H9 (cell line): ENCODE results near the gene FAM53B. TPM values are rescaled to one million over a fixed set of nuclear protein-coding genes. Genes with fewer than 3 reads are reported as not detected.
A peak's percentile ranks its signal among the peaks of the same experiment; 100 is the strongest.

Experiments
- DNase-seq: peaks from one replicate; pipeline ENCODE4 v3.0.0-alpha.2; 2017
- H2AFZ ChIP-seq: one replicate; pipeline ENCODE4 v1.6.1; 2013; ENCODE audit warnings: mild to moderate bottlenecking, low read length, control low read depth, moderate library complexity
- H2AK5ac ChIP-seq: 2 replicates; pipeline ENCODE4 v1.6.1; 2013; ENCODE audit warnings: low read length, control low read depth, mixed read lengths; ENCODE audit not compliant: insufficient read length
- H2BK120ac ChIP-seq: one replicate; pipeline ENCODE4 v1.6.1; 2013; ENCODE audit warnings: low read depth, mild to moderate bottlenecking, low read length, control low read depth, inconsistent platforms; ENCODE audit not compliant: poor library complexity, severe bottlenecking
- H2BK12ac ChIP-seq: 2 replicates; pipeline ENCODE4 v1.6.1; 2013; ENCODE audit warnings: low read length, control low read depth, mixed read lengths, low read depth; ENCODE audit not compliant: insufficient read length
- H2BK15ac ChIP-seq: 2 replicates; pipeline ENCODE4 v1.6.1; 2013; ENCODE audit warnings: low read depth, low read length, control low read depth
- H2BK20ac ChIP-seq: one replicate; pipeline ENCODE4 v1.6.1; 2013; ENCODE audit warnings: low read depth, mild to moderate bottlenecking, low read length, control low read depth, inconsistent platforms; ENCODE audit not compliant: poor library complexity, severe bottlenecking
- H2BK5ac ChIP-seq: 2 replicates; pipeline ENCODE4 v1.6.1; 2013; ENCODE audit warnings: low read length, control low read depth, mixed read lengths; ENCODE audit not compliant: insufficient read length
- H3K14ac ChIP-seq: 2 replicates; pipeline ENCODE4 v1.6.1; 2013; ENCODE audit warnings: low read length, control low read depth; ENCODE audit not compliant: insufficient read depth
- H3K18ac ChIP-seq: 2 replicates; pipeline ENCODE4 v1.6.1; 2013; ENCODE audit warnings: low read depth, mild to moderate bottlenecking, mixed read lengths, low read length, control low read depth; ENCODE audit not compliant: insufficient read length
- H3K23ac ChIP-seq: 2 replicates; pipeline ENCODE4 v1.6.1; 2013; ENCODE audit warnings: low read length, control low read depth, mixed read lengths, low read depth; ENCODE audit not compliant: insufficient read length
- H3K23me2 ChIP-seq: 2 replicates; pipeline ENCODE4 v1.6.1; 2013; ENCODE audit warnings: low read depth, mild to moderate bottlenecking, mixed read lengths, low read length, control low read depth; ENCODE audit not compliant: insufficient read length, poor library complexity, severe bottlenecking
- H3K27ac ChIP-seq: 2 replicates; pipeline ENCODE4 v1.5.1; 2013; ENCODE audit warnings: low read length, control low read depth, mixed read lengths, low read depth; ENCODE audit not compliant: insufficient read length
- H3K27me3 ChIP-seq: 2 replicates; pipeline ENCODE4 v1.6.1; 2013; ENCODE audit warnings: low read length, control low read depth, inconsistent platforms; ENCODE audit not compliant: insufficient read depth
- H3K4ac ChIP-seq: 2 replicates; pipeline ENCODE4 v1.6.1; 2013; ENCODE audit warnings: low read depth, mild to moderate bottlenecking, control low read depth, inconsistent platforms, low read length, moderate library complexity
- H3K4me1 ChIP-seq: 2 replicates; pipeline ENCODE4 v1.6.1; 2013; ENCODE audit warnings: low read length, control low read depth, inconsistent platforms; ENCODE audit not compliant: insufficient read depth
- H3K4me2 ChIP-seq: 2 replicates; pipeline ENCODE4 v1.6.1; 2013; ENCODE audit warnings: low read length, control low read depth, mixed read lengths; ENCODE audit not compliant: insufficient read length, insufficient read depth
- H3K56ac ChIP-seq: 2 replicates; pipeline ENCODE4 v1.6.1; 2013; ENCODE audit warnings: low read depth, mild to moderate bottlenecking, mixed read lengths, low read length, control low read depth; ENCODE audit not compliant: insufficient read length
- H3K79me1 ChIP-seq: 2 replicates; pipeline ENCODE4 v1.6.1; 2013; ENCODE audit warnings: low read depth, mild to moderate bottlenecking, moderate library complexity, low read length, control low read depth, inconsistent platforms; ENCODE audit not compliant: insufficient read depth, poor library complexity, severe bottlenecking
- H3K79me2 ChIP-seq: 2 replicates; pipeline ENCODE4 v1.6.1; 2013; ENCODE audit warnings: low read length, control low read depth, inconsistent platforms; ENCODE audit not compliant: insufficient read depth
- H3K9ac ChIP-seq: 2 replicates; pipeline ENCODE4 v1.6.1; 2013; ENCODE audit warnings: low read length, control low read depth, mixed read lengths; ENCODE audit not compliant: insufficient read length; ENCODE audit errors: extremely low read depth
- H3K9me3 ChIP-seq: one replicate; pipeline ENCODE4 v1.6.1; 2013; ENCODE audit warnings: low read depth, low read length, inconsistent platforms; ENCODE audit not compliant: control insufficient read depth
- H3T11ph ChIP-seq: one replicate; pipeline ENCODE4 v1.6.1; 2013; ENCODE audit warnings: mild to moderate bottlenecking, low read length, control low read depth, inconsistent platforms
- H4K20me1 ChIP-seq: one replicate; pipeline ENCODE4 v1.6.1; 2013; ENCODE audit not compliant: control insufficient read depth, insufficient read length, insufficient read depth
- H4K5ac ChIP-seq: 2 replicates; pipeline ENCODE4 v1.6.1; 2013; ENCODE audit warnings: low read depth, mild to moderate bottlenecking, mixed read lengths, low read length, control low read depth; ENCODE audit not compliant: insufficient read length
- H4K8ac ChIP-seq: replicated peaks from 2 replicates; pipeline ENCODE4 v1.6.1; 2013; ENCODE audit warnings: low read length, control low read depth, mixed read lengths, low read depth; ENCODE audit not compliant: insufficient read length
- H4K91ac ChIP-seq: 2 replicates; pipeline ENCODE4 v1.6.1; 2013; ENCODE audit warnings: low read depth, mild to moderate bottlenecking, moderate library complexity, mixed read lengths, low read length, control low read depth; ENCODE audit not compliant: insufficient read length
- H3K27ac Mint-ChIP-seq, 3 experiments: 2 replicates in 2 of 3; 3 replicates in 1 of 3; pipeline ENCODE4 v1.8.0; 2020 to 2021; ENCODE audit warnings: mixed read lengths in 3 of 3, mild to moderate bottlenecking in 1 of 3, moderate library complexity in 1 of 3
- H3K27me3 Mint-ChIP-seq: 2 replicates; pipeline ENCODE4 v1.8.0; 2021; ENCODE audit warnings: low read depth, mild to moderate bottlenecking, moderate library complexity, mixed read lengths
- H3K36me3 Mint-ChIP-seq, 3 experiments: 2 replicates in 2 of 3; 3 replicates in 1 of 3; pipeline ENCODE4 v1.8.0; 2020 to 2021; ENCODE audit warnings: low read depth in 3 of 3, mixed read lengths in 3 of 3; ENCODE audit not compliant: insufficient read depth in 1 of 3
- H3K4me1 Mint-ChIP-seq, 2 experiments: 2 replicates each; pipeline ENCODE4 v1.8.0; 2020; ENCODE audit warnings: mixed read lengths in 2 of 2
- H3K4me3 Mint-ChIP-seq, 2 experiments: 2 replicates in 1 of 2; 3 replicates in 1 of 2; pipeline ENCODE4 v1.8.0; 2020 to 2021; ENCODE audit warnings: mild to moderate bottlenecking in 2 of 2, mixed read lengths in 2 of 2, moderate library complexity in 1 of 2
- H3K9me3 Mint-ChIP-seq, 2 experiments: 2 replicates in 1 of 2; 3 replicates in 1 of 2; pipeline ENCODE4 v1.8.0; 2020; ENCODE audit warnings: mild to moderate bottlenecking in 2 of 2, mixed read lengths in 2 of 2, moderate library complexity in 1 of 2
- CTCF ChIP-seq: fragments of 200-600 bp; sonication (generic); conservative IDR thresholded peaks from 3 replicates; pipeline ENCODE4 v1.8.0; 2021; ENCODE audit warnings: antibody characterized with exemption, mild to moderate bottlenecking
- WGBS: extraction: QIAGEN DNeasy Blood & Tissue Kit; methylation state at CpG from one replicate; pipeline ENCODE4 v1.1.7; 2013; ENCODE audit warnings: missing lambda C conversion rate, low lambda C conversion rate, mixed read lengths; ENCODE audit not compliant: insufficient read length; ENCODE audit errors: extremely low coverage; 5-methylcytosine and 5-hydroxymethylcytosine counted together
- total RNA-seq: library from RNA; stranded (reverse); gene quantifications from 2 replicates; pipeline ENCODE4 v1.2.1, GENCODE V29; 2021

The FAM53B gene
- total RNA-seq, 1 experiment from 2014 or later: 11.5 TPM

GRCh38 chr10:124667425-124668345 is 76.5 kb downstream of the FAM53B start:
- H2BK15ac ChIP-seq: no peak overlapping the region
- Mint-ChIP-seq H3K4me1 (peaks cover 20 to 31% of the 10 kb centered on the region in 2 experiments), H3K27ac (peak overlapping the region; percentile 15 to 89 (median 41); a peak in 4 of 7 replicates), H3K36me3 (no peaks in the 10 kb centered on the region; a peak in 1 of 7 replicates), H3K4me3 (no peak overlapping the region), H3K9me3 (no peaks in the 10 kb centered on the region), H3K27me3 (no peaks in the 10 kb centered on the region)
- H2BK120ac ChIP-seq: no peak overlapping the region
- H4K5ac ChIP-seq: no peak overlapping the region
- H3K4me1 ChIP-seq: no peaks in the 10 kb centered on the region
- WGBS: no CpG with 5 or more reads among the region's 15 CpGs
- no peak overlapping the region for H3K14ac ChIP-seq
- no peak overlapping the region for H3K23ac ChIP-seq
- no peak overlapping the region for H3K9ac ChIP-seq
- no peaks in the 10 kb centered on the region for H3K9me3 ChIP-seq
- no peaks in the 10 kb centered on the region for H3K79me1 ChIP-seq
- H2AFZ ChIP-seq: no peak overlapping the region
- no peak overlapping the region for H4K91ac ChIP-seq
- no peak overlapping the region for H2AK5ac ChIP-seq
- no peak overlapping the region for H3K56ac ChIP-seq
- H3K79me2 ChIP-seq: no peaks in the 10 kb centered on the region
- no peaks in the 10 kb centered on the region for H3K23me2 ChIP-seq
- no peak overlapping the region for H2BK12ac ChIP-seq
- H3K18ac ChIP-seq: no peak overlapping the region
- H3T11ph ChIP-seq: no peak overlapping the region
- H3K4me2 ChIP-seq: no peak overlapping the region
- no peaks in the 10 kb centered on the region for H4K20me1 ChIP-seq
- H2BK20ac ChIP-seq: no peak overlapping the region
- no peaks in the 10 kb centered on the region for H3K27me3 ChIP-seq
- no peak overlapping the region for H4K8ac ChIP-seq
- H3K4ac ChIP-seq: no peak overlapping the region
- no peak for DNase-seq
- no peak overlapping the region for H2BK5ac ChIP-seq
- no peak overlapping the region for H3K27ac ChIP-seq
- no peak for TF ChIP-seq CTCF
